NB4 (cell line): Measurements from ENCODE around the gene USP17L30.
"Not testable (repeated sequence)": the region's sequence is repeated elsewhere in the genome, so short reads cannot be mapped to it uniquely, and the experiment has no call there.

ENCODE experiments used
- CTCF ChIP-seq: IDR thresholded peaks from one replicate; pipeline ENCODE4 v1.5.1; 2012; ENCODE audit warnings: low read depth, low read length
- MAX ChIP-seq: IDR thresholded peaks from 2 replicates; pipeline ENCODE4 v1.6.1; 2011; ENCODE audit warnings: low read depth, low read length
- MYC ChIP-seq: IDR thresholded peaks from 2 replicates; pipeline ENCODE4 v1.6.1; 2011; ENCODE audit warnings: low read depth, low read length
- POLR2A ChIP-seq: IDR thresholded peaks from 2 replicates; pipeline ENCODE4 v1.6.1; 2011; ENCODE audit warnings: mild to moderate bottlenecking; ENCODE audit not compliant: insufficient read length; ENCODE audit errors: extremely low read depth

GRCh38 chr4:9362829-9363228 is at the start of gene USP17L30:
- not testable (repeated sequence) for TF ChIP-seq MAX, CTCF, POLR2A, MYC
